B cell (primary cell): ENCODE measurements around the gene FOXL1. TPM values are rescaled to one million over a fixed set of nuclear protein-coding genes. Genes with fewer than 3 reads are reported as not detected.

ENCODE experiments used
- ATAC-seq: fragments of 200-7000 bp; cut with Tn5 transposase; one replicate; pipeline ENCODE4 v1.10.0; 2021; ENCODE audit warnings: low read depth, mild to moderate bottlenecking, moderate number of reproducible peaks, moderate library complexity
- CTCF ChIA-PET: fragments of 350-600 bp; sonication (Branson Sonifier 250); formaldehyde crosslinking; loops from one replicate; lab custom pipeline; 2021; ENCODE audit warnings: antibody characterized with exemption, inconsistent platforms; lab: Charles Lee
- POLR2A ChIA-PET: fragments of 350-600 bp; sonication (Branson Sonifier 250); formaldehyde crosslinking; loops from one replicate; lab custom pipeline; 2021; ENCODE audit warnings: antibody characterized with exemption; lab: Charles Lee
- DNase-seq: peaks from one replicate; pipeline ENCODE4 v3.0.0; 2013
- H2AFZ ChIP-seq: 2 replicates; pipeline ENCODE4 v1.6.1; 2012; ENCODE audit warnings: mild to moderate bottlenecking, low read depth, low read length; ENCODE audit not compliant: insufficient read depth, poor library complexity, severe bottlenecking
- H3K27ac ChIP-seq, 2 donors: 1 replicate in 1 of 2; 2 replicates in 1 of 2; pipeline ENCODE4 v1.5.1; 2012 to 2013; ENCODE audit warnings: low read length in 2 of 2, mild to moderate bottlenecking in 2 of 2, moderate library complexity in 1 of 2
- H3K27me3 ChIP-seq, 4 experiments: fragments of 200-600 bp in 1 of 4; sonication (generic) in 1 of 4; replicated peaks in 1 of 4; 1 replicate in 2 of 4; 2 replicates in 2 of 4; pipeline versions ENCODE4 v1.6.1 to v1.7.0; 2013 to 2016; ENCODE audit warnings: low read length in 3 of 4, mild to moderate bottlenecking in 2 of 4, mixed read lengths in 1 of 4, moderate library complexity in 1 of 4; ENCODE audit not compliant: insufficient read depth in 4 of 4, control insufficient read depth in 3 of 4; ENCODE audit errors: control extremely low read depth in 1 of 4
- H3K36me3 ChIP-seq, 2 experiments: replicated peaks in 1 of 2; 1 replicate in 1 of 2; 2 replicates in 1 of 2; pipeline versions ENCODE4 v1.6.1 to v1.7.1; 2013; ENCODE audit warnings: low read length in 1 of 2; ENCODE audit not compliant: insufficient read depth in 2 of 2, control insufficient read depth in 1 of 2; ENCODE audit errors: control extremely low read depth in 1 of 2, extremely low read depth in 1 of 2
- H3K4me1 ChIP-seq, 2 donors: fragments of 200-600 bp in 1 of 2; sonication (generic) in 1 of 2; 1 replicate in 1 of 2; 2 replicates in 1 of 2; pipeline versions ENCODE4 v1.5.1 to v1.6.1; 2013 to 2017; ENCODE audit warnings: low read length in 2 of 2; ENCODE audit not compliant: control insufficient read depth in 2 of 2, insufficient read depth in 2 of 2
- H3K4me2 ChIP-seq: replicated peaks from 2 replicates; pipeline ENCODE3; 2012; ENCODE audit warnings: mild to moderate bottlenecking, low read depth, low read length; ENCODE audit not compliant: poor library complexity, severe bottlenecking
- H3K4me3 ChIP-seq, 5 experiments: fragments of 200-600 bp in 1 of 5; sonication (generic) in 1 of 5; 1 replicate in 3 of 5; 2 replicates in 2 of 5; pipeline versions ENCODE4 v1.5.1 to v1.7.0; 2011 to 2016; ENCODE audit warnings: low read length in 4 of 5, mild to moderate bottlenecking in 4 of 5, low read depth in 2 of 5, control low read depth in 1 of 5, moderate library complexity in 1 of 5; ENCODE audit not compliant: insufficient read depth in 1 of 5; ENCODE audit errors: control extremely low read depth in 1 of 5, extremely low read depth in 1 of 5
- H3K79me2 ChIP-seq: fragments of 200-600 bp; sonication (generic); one replicate; pipeline ENCODE4 v1.6.0; 2016; ENCODE audit warnings: low read length; ENCODE audit not compliant: control insufficient read depth, insufficient read depth
- H3K9ac ChIP-seq: fragments of 200-600 bp; sonication (generic); 2 replicates; pipeline ENCODE4 v1.6.1; 2017; ENCODE audit warnings: mild to moderate bottlenecking, low read length, moderate library complexity
- H3K9me3 ChIP-seq, 3 donors: one replicate each; pipeline versions ENCODE4 v1.6.1 to v1.7.1; 2013; ENCODE audit warnings: low read length in 2 of 3; ENCODE audit not compliant: control insufficient read depth in 2 of 3, insufficient read depth in 1 of 3; ENCODE audit errors: control extremely low read depth in 1 of 3
- H4K20me1 ChIP-seq: 2 replicates; pipeline ENCODE4 v1.6.0; 2012; ENCODE audit warnings: mild to moderate bottlenecking, low read length; ENCODE audit not compliant: insufficient read depth, control insufficient read depth, poor library complexity, severe bottlenecking
- H3K27ac Mint-ChIP-seq: one replicate; pipeline ENCODE4 v1.8.0; 2021; ENCODE audit warnings: mixed read lengths
- H3K27me3 Mint-ChIP-seq: one replicate; pipeline ENCODE4 v1.8.0; 2021; ENCODE audit warnings: mixed read lengths
- H3K4me1 Mint-ChIP-seq: one replicate; pipeline ENCODE4 v1.8.0; 2021; ENCODE audit warnings: mixed read lengths
- H3K4me3 Mint-ChIP-seq: one replicate; pipeline ENCODE4 v1.8.0; 2021; ENCODE audit warnings: mixed read lengths
- H3K9me3 Mint-ChIP-seq: one replicate; pipeline ENCODE4 v1.8.0; 2022; ENCODE audit warnings: mixed read lengths; ENCODE audit not compliant: insufficient read depth
- EZH2 ChIP-seq: IDR thresholded peaks from 2 replicates; pipeline ENCODE4 v1.6.1; 2012; ENCODE audit warnings: borderline replicate concordance, low read depth, mild to moderate bottlenecking, moderate library complexity, low read length; ENCODE audit not compliant: insufficient read depth, poor library complexity, severe bottlenecking
- WGBS: methylation state at CpG from one replicate; pipeline ENCODE4 v1.1.5; 2013; ENCODE audit warnings: missing lambda C conversion rate; ENCODE audit not compliant: insufficient coverage; 5-methylcytosine and 5-hydroxymethylcytosine counted together
- intact Hi-C: fragments of 100-400 bp; cut with micrococcal nuclease; formaldehyde crosslinking; loops from one replicate; pipeline ENCODE4 v1.10.0; 2022
- polyA plus RNA-seq: library from polyadenylated mRNA; depleted of rRNA; stranded (reverse); fragments of >200 nt; gene quantifications from 2 replicates; pipeline ENCODE4 v1.2.3, GENCODE V29; 2012
- total RNA-seq, 2 donors: library from RNA; stranded (reverse); fragments of 120-200 nt in 1 of 2; gene quantifications; 1 replicate in 1 of 2; 2 replicates in 1 of 2; pipeline versions ENCODE4 v1.2.3 to v1.2.4, GENCODE V29; 2013 to 2022
- TF ChIP-seq, protein P1 (sequence below): fragments of 200-600 bp; IDR thresholded peaks from one replicate; pipeline ENCODE4 v1.8.0; 2022; ENCODE audit warnings: antibody characterized with exemption, mild to moderate bottlenecking

Gene FOXL1
- total and polyA plus RNA-seq, 2 donors (not counting 1 experiment from before 2014, with no cell fraction given): not detected

DNA sequence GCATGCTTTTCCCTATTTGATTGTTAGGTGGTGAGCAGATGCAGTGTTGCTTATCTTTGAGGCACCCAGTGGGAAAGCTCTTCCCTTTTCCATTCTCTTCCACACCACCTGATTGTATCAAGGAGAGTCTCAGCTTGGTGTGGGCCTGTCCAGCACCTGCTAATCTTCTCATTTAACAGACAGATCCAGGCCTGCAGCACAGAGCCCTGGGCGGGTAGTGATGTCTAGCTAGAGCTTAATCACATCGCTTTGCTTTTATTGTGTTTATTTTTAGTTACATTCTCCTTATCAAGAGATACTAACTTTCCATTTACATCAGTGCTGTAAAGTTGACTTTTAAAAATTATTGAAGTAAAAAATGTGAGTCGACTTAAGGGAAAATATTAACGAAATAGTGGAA, 24.2 kb downstream of the FOXL1 start:
- no peak overlapping the region for H3K4me3 ChIP-seq
- WGBS: 80% methylated on average over 2 of the region's 4 CpGs
- intact Hi-C loops: no loop called here
- no peaks in the 10 kb centered on the region for H3K79me2 ChIP-seq
- no peak overlapping the region for H3K27ac Mint-ChIP-seq
- TF ChIP-seq, protein P1, sequence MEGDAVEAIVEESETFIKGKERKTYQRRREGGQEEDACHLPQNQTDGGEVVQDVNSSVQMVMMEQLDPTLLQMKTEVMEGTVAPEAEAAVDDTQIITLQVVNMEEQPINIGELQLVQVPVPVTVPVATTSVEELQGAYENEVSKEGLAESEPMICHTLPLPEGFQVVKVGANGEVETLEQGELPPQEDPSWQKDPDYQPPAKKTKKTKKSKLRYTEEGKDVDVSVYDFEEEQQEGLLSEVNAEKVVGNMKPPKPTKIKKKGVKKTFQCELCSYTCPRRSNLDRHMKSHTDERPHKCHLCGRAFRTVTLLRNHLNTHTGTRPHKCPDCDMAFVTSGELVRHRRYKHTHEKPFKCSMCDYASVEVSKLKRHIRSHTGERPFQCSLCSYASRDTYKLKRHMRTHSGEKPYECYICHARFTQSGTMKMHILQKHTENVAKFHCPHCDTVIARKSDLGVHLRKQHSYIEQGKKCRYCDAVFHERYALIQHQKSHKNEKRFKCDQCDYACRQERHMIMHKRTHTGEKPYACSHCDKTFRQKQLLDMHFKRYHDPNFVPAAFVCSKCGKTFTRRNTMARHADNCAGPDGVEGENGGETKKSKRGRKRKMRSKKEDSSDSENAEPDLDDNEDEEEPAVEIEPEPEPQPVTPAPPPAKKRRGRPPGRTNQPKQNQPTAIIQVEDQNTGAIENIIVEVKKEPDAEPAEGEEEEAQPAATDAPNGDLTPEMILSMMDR: no peak
- TF ChIP-seq EZH2: no peak
- ChIA-PET CTCF (no interaction called here), POLR2A (no interaction called here)
- H3K4me1 Mint-ChIP-seq: peaks cover 6% of the 10 kb centered on the region
- H4K20me1 ChIP-seq: no peaks in the 10 kb centered on the region
- H3K27me3 ChIP-seq: peaks cover 0 to 8% (median 0%) of the 10 kb centered on the region in 4 experiments
- peaks cover 4 to 10% of the 10 kb centered on the region in 2 donors for H3K4me1 ChIP-seq
- no peak for ATAC-seq
- DNase-seq: no peak
- H3K9me3 ChIP-seq: peaks cover 0 to 5% (median 0%) of the 10 kb centered on the region in 3 donors
- H3K27ac ChIP-seq: no peak overlapping the region
- no peak overlapping the region for H2AFZ ChIP-seq
- H3K36me3 ChIP-seq: no peaks in the 10 kb centered on the region
- H3K4me3 Mint-ChIP-seq: no peak overlapping the region
- H3K9me3 Mint-ChIP-seq: no peaks in the 10 kb centered on the region
- no peak overlapping the region for H3K4me2 ChIP-seq
- H3K27me3 Mint-ChIP-seq: peaks cover 25% of the 10 kb centered on the region
- no peak overlapping the region for H3K9ac ChIP-seq

GRCh38 chr16:86604436-86605193, 26.3 kb downstream of the FOXL1 start:
- peaks cover 15% of the 10 kb centered on the region for H3K27me3 Mint-ChIP-seq
- ChIA-PET POLR2A (no interaction called here), CTCF (no interaction called here)

More at GRCh38 chr16:86604436-86605193, 26.3 kb downstream of the FOXL1 start:
- ATAC-seq (peak; percentile 99), DNase-seq (peak; percentile 66)
- Histone ChIP-seq H3K9ac (peak overlapping the region; percentile 79), H3K27me3 (peaks cover 0 to 9% (median 0%) of the 10 kb centered on the region in 4 experiments), H3K4me1 (peaks cover 4 to 10% of the 10 kb centered on the region in 2 donors), H3K27ac (peak overlapping the region; percentile 68 to 79), H2AFZ (peak overlapping the region; percentile 92), H4K20me1 (no peaks in the 10 kb centered on the region), H3K79me2 (no peaks in the 10 kb centered on the region), H3K4me2 (peak overlapping the region; percentile 83), H3K4me3 (peak overlapping the region; percentile 64 to 90 (median 72)), H3K36me3 (no peaks in the 10 kb centered on the region), H3K9me3 (peaks cover 0 to 5% (median 0%) of the 10 kb centered on the region in 3 donors)
- H3K9me3 Mint-ChIP-seq: no peaks in the 10 kb centered on the region
- H3K27ac Mint-ChIP-seq: peak overlapping the region; percentile 67
- TF ChIP-seq, protein P1: no peak
- TF ChIP-seq EZH2: no peak
- H3K4me3 Mint-ChIP-seq: peak overlapping the region; percentile 88
- intact Hi-C loops: loop anchor here (1.0 kb wide), 1 partner anchor 49 kb away; the partner anchor contains the start of gene MTHFSD
- 37% methylated on average over 3 of the region's 16 CpGs for WGBS
- H3K4me1 Mint-ChIP-seq: peaks cover 6% of the 10 kb centered on the region
